Measurements from ENCODE around the gene ISLR2.
A peak's percentile ranks its signal among the peaks of the same experiment; 100 is the strongest.

DNA sequence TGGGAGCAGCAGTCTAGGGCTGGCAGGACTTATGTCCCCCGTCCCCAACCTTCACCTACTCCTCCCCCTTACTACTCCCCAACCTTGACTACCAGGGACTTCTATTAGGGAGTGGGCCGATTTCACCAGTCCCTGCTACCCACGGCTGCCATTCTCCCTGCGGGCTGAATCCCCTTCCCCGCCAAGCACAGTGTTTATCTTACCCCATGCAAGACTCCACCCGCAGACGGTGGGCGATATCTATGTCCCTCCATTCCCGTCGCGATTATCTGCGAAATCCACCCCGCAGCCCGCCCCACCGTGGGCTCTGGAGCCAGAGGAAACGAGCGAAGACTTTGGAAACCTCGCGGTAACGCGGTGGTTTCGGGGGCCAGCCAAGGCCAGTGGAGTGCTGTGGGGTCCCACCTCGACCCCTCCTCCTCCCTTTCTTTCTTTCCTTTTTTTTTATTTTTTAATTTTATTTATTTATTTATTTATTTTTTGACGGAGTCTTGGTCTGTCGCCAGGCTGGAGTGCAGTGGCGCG is 4.7 kb downstream of the ISLR2 start:
- peak; percentile 30 for TF ChIP-seq EZH2 (IDR thresholded peaks at IDR 0.05; ENCODE audit: low read length)
- TF ChIP-seq, protein P1, sequence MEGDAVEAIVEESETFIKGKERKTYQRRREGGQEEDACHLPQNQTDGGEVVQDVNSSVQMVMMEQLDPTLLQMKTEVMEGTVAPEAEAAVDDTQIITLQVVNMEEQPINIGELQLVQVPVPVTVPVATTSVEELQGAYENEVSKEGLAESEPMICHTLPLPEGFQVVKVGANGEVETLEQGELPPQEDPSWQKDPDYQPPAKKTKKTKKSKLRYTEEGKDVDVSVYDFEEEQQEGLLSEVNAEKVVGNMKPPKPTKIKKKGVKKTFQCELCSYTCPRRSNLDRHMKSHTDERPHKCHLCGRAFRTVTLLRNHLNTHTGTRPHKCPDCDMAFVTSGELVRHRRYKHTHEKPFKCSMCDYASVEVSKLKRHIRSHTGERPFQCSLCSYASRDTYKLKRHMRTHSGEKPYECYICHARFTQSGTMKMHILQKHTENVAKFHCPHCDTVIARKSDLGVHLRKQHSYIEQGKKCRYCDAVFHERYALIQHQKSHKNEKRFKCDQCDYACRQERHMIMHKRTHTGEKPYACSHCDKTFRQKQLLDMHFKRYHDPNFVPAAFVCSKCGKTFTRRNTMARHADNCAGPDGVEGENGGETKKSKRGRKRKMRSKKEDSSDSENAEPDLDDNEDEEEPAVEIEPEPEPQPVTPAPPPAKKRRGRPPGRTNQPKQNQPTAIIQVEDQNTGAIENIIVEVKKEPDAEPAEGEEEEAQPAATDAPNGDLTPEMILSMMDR (optimal IDR thresholded peaks at IDR 0.05 in 1 of 3, IDR thresholded peaks at IDR 0.05 in 1 of 3, conservative IDR thresholded peaks at IDR 0.05 in 1 of 3; ENCODE audit: extremely low read depth in 1 of 3, insufficient read depth in 2 of 3, low read length in 3 of 3) = no peak
